ENCODE data around the gene TMEM61.

DNA sequence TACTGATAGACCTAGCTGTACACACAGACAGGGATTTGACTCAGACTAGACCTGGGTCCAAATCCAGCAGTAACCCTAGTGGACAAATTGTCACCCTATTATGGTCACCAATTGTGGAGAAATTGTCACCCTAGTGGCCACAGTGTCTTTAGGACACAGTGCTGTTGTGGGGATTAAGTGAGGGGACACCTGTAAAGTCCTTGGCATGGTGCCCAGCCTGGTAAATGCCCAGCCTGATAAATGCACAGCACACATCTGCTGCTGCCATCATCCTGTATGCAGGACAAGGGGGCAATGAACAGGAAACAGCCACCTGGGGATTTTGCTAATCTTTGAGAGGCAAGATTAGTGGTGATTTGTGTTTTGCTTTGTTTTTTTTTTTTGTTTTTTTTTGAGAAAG is 2.3 kb downstream of the TMEM61 start:
- TF ChIP-seq, protein P1, sequence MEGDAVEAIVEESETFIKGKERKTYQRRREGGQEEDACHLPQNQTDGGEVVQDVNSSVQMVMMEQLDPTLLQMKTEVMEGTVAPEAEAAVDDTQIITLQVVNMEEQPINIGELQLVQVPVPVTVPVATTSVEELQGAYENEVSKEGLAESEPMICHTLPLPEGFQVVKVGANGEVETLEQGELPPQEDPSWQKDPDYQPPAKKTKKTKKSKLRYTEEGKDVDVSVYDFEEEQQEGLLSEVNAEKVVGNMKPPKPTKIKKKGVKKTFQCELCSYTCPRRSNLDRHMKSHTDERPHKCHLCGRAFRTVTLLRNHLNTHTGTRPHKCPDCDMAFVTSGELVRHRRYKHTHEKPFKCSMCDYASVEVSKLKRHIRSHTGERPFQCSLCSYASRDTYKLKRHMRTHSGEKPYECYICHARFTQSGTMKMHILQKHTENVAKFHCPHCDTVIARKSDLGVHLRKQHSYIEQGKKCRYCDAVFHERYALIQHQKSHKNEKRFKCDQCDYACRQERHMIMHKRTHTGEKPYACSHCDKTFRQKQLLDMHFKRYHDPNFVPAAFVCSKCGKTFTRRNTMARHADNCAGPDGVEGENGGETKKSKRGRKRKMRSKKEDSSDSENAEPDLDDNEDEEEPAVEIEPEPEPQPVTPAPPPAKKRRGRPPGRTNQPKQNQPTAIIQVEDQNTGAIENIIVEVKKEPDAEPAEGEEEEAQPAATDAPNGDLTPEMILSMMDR (IDR thresholded peaks at IDR 0.05), result peak in 1 of 12 donors; percentile 12
- TF ChIP-seq POLR2A (IDR thresholded peaks at IDR 0.05), result no peak
